ENCODE data around the gene HEXD.

HEXD gene

GRCh38 chr17:82445542-82445941, 27.4 kb downstream of the HEXD start:
- no peak overlapping the region for H3K4me3 ChIP-seq (ENCODE audit: low read depth, low read length)
- TF ChIP-seq CTCF (IDR thresholded peaks at IDR 0.05; ENCODE audit: low read depth, low read length), result no peak

GRCh38 chr17:82446124-82446523, 28.0 kb downstream of the HEXD start:
- H3K4me3 ChIP-seq (ENCODE audit: low read depth, low read length), result no peak overlapping the region
- no peak for TF ChIP-seq CTCF (IDR thresholded peaks at IDR 0.05; ENCODE audit: low read depth, low read length)

GRCh38 chr17:82446649-82447048, 28.5 kb downstream of the HEXD start:
- H3K4me3 ChIP-seq (ENCODE audit: low read depth, low read length), result no peak overlapping the region
- TF ChIP-seq CTCF (IDR thresholded peaks at IDR 0.05; ENCODE audit: low read depth, low read length), result no peak

- H3K4me3 ChIP-seq (ENCODE audit: low read depth, low read length), result no peak overlapping the region
- no peak for TF ChIP-seq CTCF (IDR thresholded peaks at IDR 0.05; ENCODE audit: low read depth, low read length)
Observed at GRCh38 chr17:82447876-82448275, 29.7 kb downstream of the HEXD start.

- TF ChIP-seq CTCF (IDR thresholded peaks at IDR 0.05; ENCODE audit: low read depth, low read length), result no peak
- peak overlapping the region; percentile 89 for H3K4me3 ChIP-seq (ENCODE audit: low read depth, low read length)
Observed at GRCh38 chr17:82449131-82449882, 31.2 kb downstream of the HEXD start.

- no peak for TF ChIP-seq CTCF (IDR thresholded peaks at IDR 0.05; ENCODE audit: low read depth, low read length)
- H3K4me3 ChIP-seq (ENCODE audit: low read depth, low read length), result peak overlapping the region; percentile 89
Observed at GRCh38 chr17:82449883-82450356, 31.8 kb downstream of the HEXD start.

GRCh38 chr17:82450357-82451106, 32.4 kb downstream of the HEXD start, which contains the start of gene CYBC1:
CYBC1 (minus strand) TSS chr17:82450752; CDS start chr17:82449254, 1,498 bp downstream.
- no peak for TF ChIP-seq CTCF (IDR thresholded peaks at IDR 0.05; ENCODE audit: low read depth, low read length)
- H3K4me3 ChIP-seq (ENCODE audit: low read depth, low read length), result peak within 1 kb of the TSS; percentile 89
